ENCODE results near the gene RNF114. TPM values are rescaled to one million over a fixed set of nuclear protein-coding genes. Genes with fewer than 3 reads are reported as not detected.

RNF114 gene
- total RNA-seq, 2 donors from 2014 or later = 82.4 to 128 TPM

GRCh38 chr20:49966861-49967260, 30.7 kb downstream of the RNF114 start:
- TF ChIP-seq CTCF (IDR thresholded peaks at IDR 0.05) = no peak
- no peak overlapping the region for H3K27ac ChIP-seq
- DNase-seq (ENCODE audit: low spot score) (no peak), ATAC-seq (ENCODE audit: insufficient number of reproducible peaks, low FRiP score, low read depth) (no peak)
- no peaks in the 10 kb centered on the region for H3K36me3 ChIP-seq
- H3K4me3 ChIP-seq = no peak overlapping the region
- H3K4me1 ChIP-seq (ENCODE audit: control insufficient read depth in 1 of 2, low read depth in 2 of 2) = no peaks in the 10 kb centered on the region
- H3K9me3 ChIP-seq = no peaks in the 10 kb centered on the region
- H3K27me3 ChIP-seq (replicated peaks; ENCODE audit: insufficient read depth) = no peaks in the 10 kb centered on the region

GRCh38 chr20:49969234-49969633, 33.0 kb downstream of the RNF114 start:
- Histone ChIP-seq H3K9me3 (no peaks in the 10 kb centered on the region), H3K4me1 (ENCODE audit: control insufficient read depth in 1 of 2, low read depth in 2 of 2) (no peaks in the 10 kb centered on the region), H3K27ac (no peak overlapping the region), H3K4me3 (no peak overlapping the region), H3K27me3 (replicated peaks; ENCODE audit: insufficient read depth) (no peaks in the 10 kb centered on the region), H3K36me3 (no peaks in the 10 kb centered on the region)
- no peak for TF ChIP-seq CTCF (IDR thresholded peaks at IDR 0.05)
- DNase-seq (ENCODE audit: low spot score) (no peak), ATAC-seq (ENCODE audit: insufficient number of reproducible peaks, low FRiP score, low read depth) (no peak)

GRCh38 chr20:49969946-49970345, 33.7 kb downstream of the RNF114 start:
- Histone ChIP-seq H3K27ac (no peak overlapping the region), H3K4me3 (no peak overlapping the region), H3K9me3 (no peaks in the 10 kb centered on the region), H3K27me3 (replicated peaks; ENCODE audit: insufficient read depth) (no peaks in the 10 kb centered on the region), H3K36me3 (no peaks in the 10 kb centered on the region), H3K4me1 (ENCODE audit: control insufficient read depth in 1 of 2, low read depth in 2 of 2) (no peaks in the 10 kb centered on the region)
- no peak for ATAC-seq (ENCODE audit: insufficient number of reproducible peaks, low FRiP score, low read depth)
- DNase-seq (ENCODE audit: low spot score) = no peak
- no peak for TF ChIP-seq CTCF (IDR thresholded peaks at IDR 0.05)

GRCh38 chr20:49970498-49970897, 34.3 kb downstream of the RNF114 start:
- no peak for ATAC-seq (ENCODE audit: insufficient number of reproducible peaks, low FRiP score, low read depth)
- Histone ChIP-seq H3K4me1 (ENCODE audit: control insufficient read depth in 1 of 2, low read depth in 2 of 2) (no peaks in the 10 kb centered on the region), H3K4me3 (no peak overlapping the region), H3K27me3 (replicated peaks; ENCODE audit: insufficient read depth) (no peaks in the 10 kb centered on the region), H3K27ac (no peak overlapping the region), H3K9me3 (no peaks in the 10 kb centered on the region), H3K36me3 (no peaks in the 10 kb centered on the region)
- TF ChIP-seq CTCF (IDR thresholded peaks at IDR 0.05) = no peak
- DNase-seq (ENCODE audit: low spot score) = no peak

GRCh38 chr20:49973981-49974380, 37.8 kb downstream of the RNF114 start:
- Histone ChIP-seq H3K36me3 (no peaks in the 10 kb centered on the region), H3K9me3 (no peaks in the 10 kb centered on the region), H3K4me3 (no peak overlapping the region), H3K4me1 (ENCODE audit: control insufficient read depth in 1 of 2, low read depth in 2 of 2) (peaks cover 0 to 3% of the 10 kb centered on the region in 2 donors), H3K27ac (no peak overlapping the region), H3K27me3 (replicated peaks; ENCODE audit: insufficient read depth) (no peaks in the 10 kb centered on the region)
- DNase-seq (ENCODE audit: low spot score) = no peak
- no peak for TF ChIP-seq CTCF (IDR thresholded peaks at IDR 0.05)
- ATAC-seq (ENCODE audit: insufficient number of reproducible peaks, low FRiP score, low read depth) = no peak
